OCI-LY3 (cell line): ENCODE results near the gene PYHIN1.

ENCODE experiments used
- H2AFZ ChIP-seq: fragments of 200-600, 300-600 bp; shearing (Covaris generic); 2 replicates; pipeline ENCODE4 v1.6.0; 2014; ENCODE audit warnings: antibody characterized with exemption, low read depth, low read length
- H3K27ac ChIP-seq: fragments of 200-600, 300-600 bp; sonication (generic); 2 replicates; pipeline ENCODE4 v1.5.1; 2014; ENCODE audit warnings: mild to moderate bottlenecking, low read length, moderate library complexity, mixed read lengths
- H3K27me3 ChIP-seq: fragments of 200-600, 300-600 bp; sonication (generic); 2 replicates; pipeline ENCODE4 v1.6.1; 2014; ENCODE audit warnings: low read depth, low read length, mixed read lengths
- H3K36me3 ChIP-seq: fragments of 200-600, 300-600 bp; sonication (generic); replicated peaks from 2 replicates; pipeline ENCODE3; 2014; ENCODE audit warnings: low read depth, low read length, mixed read lengths
- H3K4me1 ChIP-seq: fragments of 300-600, 200-600 bp; sonication (generic); 2 replicates; pipeline ENCODE4 v1.6.1; 2014; ENCODE audit warnings: low read length, mixed read lengths
- H3K4me2 ChIP-seq: fragments of 200-600, 300-600 bp; sonication (generic); 2 replicates; pipeline ENCODE4 v1.6.1; 2014; ENCODE audit warnings: low read length, mixed read lengths
- H3K4me3 ChIP-seq: fragments of 300-600, 200-600 bp; sonication (generic); 2 replicates; pipeline ENCODE4 v1.5.1; 2014; ENCODE audit warnings: antibody characterized with exemption, mild to moderate bottlenecking, low read length, moderate library complexity
- H3K79me2 ChIP-seq: fragments of 300-600, 200-600 bp; shearing (Covaris generic); 2 replicates; pipeline ENCODE4 v1.6.1; 2014; ENCODE audit warnings: mild to moderate bottlenecking, low read length, mixed read lengths
- H3K9ac ChIP-seq: fragments of 300-600, 200-600 bp; shearing (Covaris generic); 2 replicates; pipeline ENCODE4 v1.6.0; 2014; ENCODE audit warnings: mild to moderate bottlenecking, low read length, moderate library complexity
- H3K9me3 ChIP-seq: fragments of 200-600, 300-600 bp; shearing (Covaris generic); 2 replicates; pipeline ENCODE4 v1.6.1; 2014; ENCODE audit warnings: low read length, mixed read lengths; ENCODE audit not compliant: insufficient read depth
- H4K20me1 ChIP-seq: fragments of 200-600, 300-600 bp; sonication (generic); 2 replicates; pipeline ENCODE4 v1.6.1; 2016; ENCODE audit warnings: low read length, mixed read lengths; ENCODE audit not compliant: insufficient read depth
- CTCF ChIP-seq: fragments of 200-600, 300-600 bp; sonication (generic); IDR thresholded peaks from 2 replicates; pipeline ENCODE4 v1.5.1; 2014; ENCODE audit warnings: antibody characterized with exemption, low read length, low read depth
- EZH2phosphoT487 ChIP-seq: fragments of 200-600 bp; shearing (Covaris generic); IDR thresholded peaks from 2 replicates; pipeline ENCODE4 v1.6.1; 2018; ENCODE audit warnings: antibody characterized with exemption, mixed run types, low read depth

The PYHIN1 gene

GRCh38 chr1:158916085-158916484, 15.3 kb upstream of the PYHIN1 start:
- Histone ChIP-seq H4K20me1 (no peaks in the 10 kb centered on the region), H3K9me3 (peaks cover 19% of the 10 kb centered on the region), H3K27me3 (no peaks in the 10 kb centered on the region), H3K79me2 (no peaks in the 10 kb centered on the region), H2AFZ (no peak overlapping the region), H3K9ac (no peak overlapping the region), H3K27ac (no peak overlapping the region), H3K4me3 (no peak overlapping the region), H3K4me1 (no peaks in the 10 kb centered on the region), H3K4me2 (no peak overlapping the region), H3K36me3 (no peaks in the 10 kb centered on the region)
- no peak for TF ChIP-seq CTCF
- TF ChIP-seq EZH2phosphoT487 = no peak

- Histone ChIP-seq H3K79me2 (no peaks in the 10 kb centered on the region), H3K4me3 (no peak overlapping the region), H3K27ac (no peak overlapping the region), H3K4me2 (no peak overlapping the region), H3K9me3 (peaks cover 10% of the 10 kb centered on the region), H3K4me1 (no peaks in the 10 kb centered on the region), H3K36me3 (no peaks in the 10 kb centered on the region), H3K9ac (no peak overlapping the region), H3K27me3 (no peaks in the 10 kb centered on the region), H2AFZ (no peak overlapping the region), H4K20me1 (no peaks in the 10 kb centered on the region)
- TF ChIP-seq CTCF = no peak
- TF ChIP-seq EZH2phosphoT487 = no peak
These were observed 6.7 kb upstream of the PYHIN1 start for GRCh38 chr1:158924677-158925076.

GRCh38 chr1:158930504-158930903, 848 bp upstream of the PYHIN1 start:
- Histone ChIP-seq H3K4me3 (no peak overlapping the region), H3K9me3 (0 out of 2 replicates have a peak, but pooled peaks cover 3% of the 10 kb centered on the region), H2AFZ (no peak overlapping the region), H3K27me3 (no peaks in the 10 kb centered on the region), H3K36me3 (no peaks in the 10 kb centered on the region), H4K20me1 (no peaks in the 10 kb centered on the region), H3K9ac (no peak overlapping the region), H3K4me2 (no peak overlapping the region), H3K4me1 (peaks cover 9% of the 10 kb centered on the region), H3K79me2 (no peaks in the 10 kb centered on the region), H3K27ac (no peak overlapping the region)
- TF ChIP-seq CTCF (no peak), EZH2phosphoT487 (no peak)

GRCh38 chr1:158932171-158932570, 819 bp downstream of the PYHIN1 start:
- Histone ChIP-seq H3K4me1 (peaks cover 9% of the 10 kb centered on the region), H3K27ac (no peak overlapping the region), H3K4me2 (no peak overlapping the region), H2AFZ (no peak overlapping the region), H3K79me2 (no peaks in the 10 kb centered on the region), H3K9ac (no peak overlapping the region), H3K27me3 (no peaks in the 10 kb centered on the region), H3K36me3 (no peaks in the 10 kb centered on the region), H4K20me1 (no peaks in the 10 kb centered on the region), H3K4me3 (no peak overlapping the region), H3K9me3 (0 out of 2 replicates have a peak, but pooled peaks cover 3% of the 10 kb centered on the region)
- TF ChIP-seq EZH2phosphoT487 (no peak), CTCF (no peak)
